NOMO-1 (cell line): ENCODE data around the gene ZFR2.

Source experiments
- DNase-seq, 2 experiments: peaks; one replicate each; lab custom pipeline; 2025; ENCODE audit not compliant: unreplicated experiment in 2 of 2; lab: John Stamatoyannopoulos, UW

ZFR2 gene

DNA sequence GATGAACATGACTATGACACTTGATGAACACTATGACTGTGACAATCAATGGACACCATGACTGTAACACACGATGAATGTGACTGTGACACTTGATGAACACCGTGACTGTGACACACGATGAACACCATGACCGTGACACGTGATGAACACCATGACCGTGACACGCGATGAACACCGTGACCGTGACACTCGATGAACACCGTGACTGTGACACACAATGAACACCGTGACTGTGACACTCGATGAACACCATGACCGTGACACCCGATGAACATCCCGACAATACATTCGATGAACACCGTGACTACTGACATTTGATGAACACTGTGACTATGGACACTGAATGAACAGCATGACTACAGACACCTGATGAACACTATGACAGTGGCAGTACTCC is 30.9 kb downstream of the ZFR2 start:
- DNase-seq, result no peak

DNA sequence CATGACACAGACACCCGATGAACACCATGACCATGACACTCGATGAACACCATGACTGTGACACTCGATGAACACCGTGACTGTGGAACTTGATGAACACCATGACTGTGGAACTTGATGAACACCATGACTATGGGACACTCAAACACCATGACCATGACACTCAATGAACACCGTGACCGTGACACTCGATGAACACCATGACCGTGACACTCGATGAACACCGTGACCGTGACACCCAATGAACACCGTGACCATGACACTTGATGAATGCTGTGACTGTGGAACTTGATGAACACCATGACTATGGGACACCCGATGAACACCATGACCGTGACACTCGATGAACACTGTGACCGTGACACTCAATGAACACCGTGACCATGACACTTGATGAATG is 31.5 kb downstream of the ZFR2 start:
- no peak for DNase-seq

DNA sequence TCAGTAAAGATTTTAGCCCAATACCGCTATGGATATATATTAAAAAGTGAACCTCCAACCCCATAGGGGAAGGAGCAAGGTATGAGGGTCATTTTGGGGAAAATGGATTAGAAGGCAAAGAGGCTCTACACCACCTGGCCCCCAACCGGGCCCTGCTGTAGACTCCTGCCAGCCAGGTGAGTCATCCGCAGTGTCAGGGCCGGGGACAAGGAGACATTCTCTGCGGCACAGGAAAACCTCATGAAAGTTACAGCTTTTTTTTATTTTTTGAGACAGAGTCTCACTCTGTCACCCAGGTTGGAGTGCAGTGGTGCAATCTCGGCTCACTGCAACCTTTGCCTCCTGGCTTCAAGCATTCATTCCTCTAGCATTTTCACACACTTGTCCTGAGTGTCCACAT is 32.0 kb downstream of the ZFR2 start:
- DNase-seq, result no peak

DNA sequence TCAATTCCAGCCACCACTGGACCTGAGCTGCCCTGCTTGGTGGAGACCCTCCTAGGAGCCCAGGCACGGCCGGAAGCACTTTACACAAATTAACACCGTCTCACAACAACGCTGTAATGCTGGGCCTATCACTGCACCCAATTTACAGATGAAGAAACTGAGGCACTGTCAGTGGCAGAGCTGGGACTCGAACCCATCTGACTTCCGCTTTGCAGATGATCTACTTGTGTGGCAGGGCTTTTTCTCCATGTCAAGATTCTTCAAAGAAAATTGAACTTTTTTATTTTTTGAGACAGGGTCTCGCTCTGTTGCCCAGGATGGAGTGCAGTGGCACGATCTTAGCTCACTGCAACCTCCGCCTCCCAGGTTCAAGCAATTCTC is 33.8 kb downstream of the ZFR2 start:
- DNase-seq, result no peak

DNA sequence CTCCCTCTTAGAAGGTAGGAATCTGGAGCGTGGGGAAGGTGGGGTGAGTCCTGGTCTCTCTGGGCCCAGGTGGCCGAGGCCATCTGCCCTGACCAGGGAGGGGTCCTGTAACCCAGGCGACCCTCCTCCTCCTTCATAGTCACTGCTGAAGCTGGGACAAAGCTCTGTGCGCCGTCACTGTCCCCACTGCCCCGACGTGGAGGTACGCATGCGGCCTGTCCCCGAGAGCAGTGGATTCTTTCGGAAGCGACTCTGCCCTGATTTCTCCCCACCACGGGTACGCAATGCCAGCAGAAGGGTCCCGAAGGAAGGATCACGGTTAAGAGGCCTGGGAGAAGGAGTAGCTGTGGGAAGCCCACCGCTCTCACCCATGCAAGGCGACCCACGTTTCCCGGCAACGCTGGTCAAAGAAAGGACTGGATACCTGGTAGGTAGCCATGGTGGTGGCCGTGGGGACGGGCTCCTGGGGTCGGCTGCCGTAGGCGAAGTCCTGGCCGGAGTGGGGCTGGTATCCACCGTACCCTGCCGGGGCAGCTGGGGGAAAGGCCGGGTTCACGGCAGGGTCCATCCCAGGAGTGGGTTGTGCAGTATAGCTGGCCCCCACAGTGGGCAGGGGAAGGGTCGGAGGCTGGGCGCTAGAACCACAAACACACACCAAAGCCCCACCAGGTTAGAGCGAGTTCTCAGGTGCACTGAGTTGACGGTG is 34.3 kb downstream of the ZFR2 start:
- DNase-seq, result no peak

DNA sequence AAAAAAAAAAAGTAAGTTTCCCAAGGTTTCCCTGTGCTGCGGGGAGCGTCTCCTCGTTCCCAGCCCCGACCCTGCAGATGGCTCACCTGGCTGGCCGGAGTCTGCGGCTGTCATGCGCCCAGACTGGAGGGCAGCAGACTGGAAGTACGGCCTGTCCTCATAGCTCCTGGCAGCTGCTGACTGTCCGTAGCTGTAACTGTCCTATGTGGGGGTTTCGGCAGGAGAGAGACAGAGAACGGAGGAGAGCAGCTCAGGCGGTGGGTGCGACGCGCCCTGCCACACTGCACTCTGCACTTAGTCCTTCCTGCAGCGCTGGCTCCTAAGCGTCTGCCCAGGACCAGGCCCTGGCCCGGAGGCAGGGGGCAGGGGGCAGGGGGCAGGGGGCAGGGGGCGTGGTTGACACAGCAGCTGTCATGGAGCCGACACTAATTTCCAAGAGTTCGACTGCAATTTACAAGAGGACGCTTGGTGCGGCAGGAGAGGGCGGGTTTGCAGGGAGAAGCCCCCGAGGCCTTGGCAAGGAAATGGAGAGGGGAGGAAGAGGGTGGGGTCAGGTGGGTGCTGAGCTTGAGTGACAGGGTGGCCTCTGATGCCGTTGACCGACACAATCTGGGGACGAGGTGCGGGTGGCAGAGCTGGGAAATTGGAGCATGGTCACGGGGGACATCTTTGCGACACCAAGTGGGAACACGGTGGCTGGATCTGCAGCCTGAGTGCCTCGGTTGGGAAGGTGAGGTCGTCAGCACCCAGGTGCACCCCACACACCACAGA is 35.1 kb downstream of the ZFR2 start:
- no peak for DNase-seq

DNA sequence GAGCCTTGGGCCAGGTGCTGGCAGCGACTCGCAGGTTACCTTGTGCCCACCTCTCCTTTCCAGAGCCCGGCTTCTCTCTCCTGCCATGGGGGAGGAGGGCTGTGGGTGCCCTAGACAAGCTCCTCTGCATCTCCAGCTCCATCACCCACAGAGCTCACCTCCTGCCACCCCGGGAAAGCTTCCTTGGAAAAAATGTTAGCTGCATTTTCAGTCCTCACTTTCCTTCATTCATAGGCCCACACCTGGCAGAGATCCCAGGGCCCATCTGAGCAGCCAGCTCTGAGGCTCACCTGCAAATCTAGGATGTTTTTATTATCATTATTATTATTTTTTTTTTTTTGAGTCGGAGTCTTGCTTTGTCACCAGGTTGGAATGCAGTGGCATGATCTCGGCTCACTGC is 36.8 kb downstream of the ZFR2 start:
- no peak for DNase-seq

DNA sequence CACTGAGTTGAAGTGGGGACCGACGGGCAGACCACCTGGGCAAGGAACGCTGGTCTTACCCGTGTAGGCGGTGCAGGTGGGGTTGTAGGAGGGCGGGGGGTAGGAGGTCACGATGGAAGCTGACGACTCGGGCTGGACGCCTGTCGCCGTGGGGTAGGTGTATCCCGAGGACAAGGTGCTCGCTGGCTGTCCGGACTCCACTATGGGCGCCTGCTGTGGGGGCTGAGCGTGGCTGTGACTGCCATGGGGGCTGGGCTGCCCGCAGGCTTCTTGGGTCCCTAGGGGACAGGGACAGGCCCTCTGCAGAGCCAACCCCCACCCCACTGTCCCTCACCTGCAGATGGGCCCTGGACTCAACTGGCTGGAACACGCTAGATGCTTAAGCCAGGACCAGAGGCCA is 37.2 kb downstream of the ZFR2 start:
- DNase-seq, result no peak

DNA sequence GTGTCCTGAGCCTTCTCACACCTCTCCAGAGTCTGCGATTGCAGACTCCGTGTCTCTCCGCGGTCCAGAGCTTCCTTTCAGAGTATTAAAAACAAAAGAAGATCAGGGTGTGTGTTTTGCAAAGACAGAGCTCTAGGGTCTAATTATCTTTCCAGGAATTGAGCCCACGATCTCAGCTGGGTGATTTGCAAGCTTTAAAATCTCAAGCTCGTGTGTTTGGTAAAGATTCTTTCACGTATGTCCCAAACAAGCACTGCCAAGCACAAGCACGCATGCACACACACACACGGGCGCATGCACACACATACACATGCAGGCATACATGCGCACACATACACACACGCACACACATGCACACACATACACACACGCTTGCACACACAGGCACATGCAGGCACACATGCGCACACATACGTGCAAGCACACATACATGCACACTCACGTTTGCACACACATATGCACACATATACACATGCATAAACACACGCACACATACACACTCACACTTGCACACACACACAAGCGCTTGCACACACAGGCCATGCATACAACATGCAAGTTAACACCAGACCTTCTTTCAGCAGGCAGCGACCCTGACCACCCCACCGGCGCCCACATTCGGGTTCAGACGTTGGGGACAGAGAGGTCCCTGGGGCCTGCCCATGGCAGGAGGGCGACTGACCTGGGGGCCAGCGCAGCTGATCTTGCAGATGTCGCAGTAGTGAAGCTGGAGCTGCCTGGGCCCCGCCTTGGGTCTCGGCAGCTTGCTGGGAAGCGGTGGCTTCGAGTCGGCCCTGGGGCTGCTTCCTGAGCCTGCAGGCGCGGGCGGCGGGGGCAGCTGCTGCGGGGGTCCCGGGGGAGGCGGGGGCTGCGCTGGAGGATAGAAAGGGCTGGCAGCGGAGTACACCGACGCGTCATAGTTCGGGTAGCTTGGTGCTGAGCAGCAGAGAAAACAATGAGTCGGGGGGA is 37.9 kb downstream of the ZFR2 start:
- DNase-seq, result no peak

DNA sequence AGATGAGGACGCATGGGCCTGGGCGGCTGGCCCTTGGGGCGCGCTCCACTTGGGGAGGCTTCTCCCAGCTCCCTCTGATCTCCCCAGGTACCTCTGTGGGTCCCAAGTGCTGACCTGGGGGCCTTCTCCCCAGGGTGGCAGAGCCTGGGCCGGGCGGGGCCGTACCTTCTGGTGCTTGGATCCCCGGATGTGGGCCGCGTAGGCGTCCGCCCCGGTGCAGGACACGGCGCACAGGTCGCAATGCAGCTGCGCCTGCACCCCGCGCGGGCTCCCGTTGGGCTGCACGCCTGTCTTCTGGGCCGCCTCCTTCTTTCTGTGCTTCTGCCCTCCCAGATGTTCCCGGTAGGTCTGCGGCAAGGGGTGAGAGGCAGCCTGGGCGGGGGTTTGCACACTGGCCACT is 41.5 kb downstream of the ZFR2 start:
- no peak for DNase-seq

DNA sequence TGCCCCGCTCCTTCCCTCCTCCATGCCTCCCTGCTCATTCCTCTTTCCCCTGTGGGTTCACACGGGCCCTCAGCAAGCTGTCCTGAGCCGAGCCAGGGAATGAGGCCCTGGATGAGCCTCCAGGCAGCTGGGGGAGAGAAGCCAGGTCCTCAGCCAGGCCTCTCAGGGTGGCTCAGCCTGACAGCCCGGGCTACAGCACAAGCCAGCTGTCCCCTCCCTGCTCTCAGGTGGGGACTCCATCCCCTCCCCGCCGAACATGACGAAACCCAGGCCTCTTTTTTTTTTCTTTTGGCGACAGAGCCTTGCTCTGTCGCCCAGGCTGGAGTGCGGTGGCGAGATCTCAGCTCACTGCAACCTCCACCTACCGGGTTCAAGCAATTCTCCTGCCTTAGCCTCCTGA is 42.7 kb downstream of the ZFR2 start:
- no peak for DNase-seq

DNA sequence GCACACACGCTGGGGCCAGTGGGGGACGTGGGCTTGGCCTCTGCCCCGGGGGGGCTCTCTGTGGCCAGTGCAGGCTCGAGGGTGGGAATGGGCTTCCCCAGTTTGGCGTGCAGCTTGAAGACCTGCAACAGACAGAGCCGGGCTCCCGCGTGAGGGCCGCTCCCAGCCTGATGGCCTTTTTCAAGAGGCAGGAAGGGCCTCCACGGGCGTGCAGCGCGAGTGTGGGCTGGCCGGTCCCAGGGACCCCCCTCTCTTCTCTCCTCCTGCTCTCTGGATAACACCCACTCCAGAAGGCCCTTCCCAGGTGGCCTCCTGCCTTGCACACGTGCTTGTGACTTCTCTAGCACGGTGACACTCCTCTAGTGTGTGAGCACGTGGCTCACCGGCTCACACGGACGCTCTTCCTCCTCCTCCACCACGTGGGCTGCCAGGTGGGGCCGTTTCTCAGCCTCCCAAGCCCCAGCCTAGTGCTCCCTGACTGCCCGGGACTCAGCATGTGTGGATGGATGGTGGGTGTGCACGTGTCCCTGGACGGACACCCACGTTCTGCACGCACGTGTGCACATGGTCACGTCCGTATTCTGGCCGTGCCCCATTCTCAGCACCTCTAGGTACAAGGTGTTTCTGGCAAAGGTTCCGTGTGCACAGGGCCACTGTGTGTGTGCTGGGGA is 43.4 kb downstream of the ZFR2 start:
- no peak for DNase-seq

DNA sequence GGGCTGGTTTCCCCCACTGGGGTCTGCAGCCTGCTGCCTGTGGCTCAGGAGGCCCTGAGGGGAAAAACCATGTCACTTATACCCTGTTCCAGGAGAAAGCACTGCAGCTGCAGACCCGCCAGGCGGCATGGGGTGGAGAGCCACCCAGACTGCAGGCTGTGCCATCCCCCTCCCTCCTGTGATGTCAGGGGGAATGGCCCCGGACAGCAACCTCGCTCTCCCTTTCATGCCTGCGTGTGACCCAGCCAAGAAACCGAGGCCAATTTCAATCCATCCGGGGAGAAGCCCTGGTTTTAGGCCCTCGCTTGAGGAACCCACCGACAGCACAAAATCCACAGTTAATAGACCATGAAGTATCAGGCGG is 45.5 kb downstream of the ZFR2 start:
- DNase-seq, result no peak

DNA sequence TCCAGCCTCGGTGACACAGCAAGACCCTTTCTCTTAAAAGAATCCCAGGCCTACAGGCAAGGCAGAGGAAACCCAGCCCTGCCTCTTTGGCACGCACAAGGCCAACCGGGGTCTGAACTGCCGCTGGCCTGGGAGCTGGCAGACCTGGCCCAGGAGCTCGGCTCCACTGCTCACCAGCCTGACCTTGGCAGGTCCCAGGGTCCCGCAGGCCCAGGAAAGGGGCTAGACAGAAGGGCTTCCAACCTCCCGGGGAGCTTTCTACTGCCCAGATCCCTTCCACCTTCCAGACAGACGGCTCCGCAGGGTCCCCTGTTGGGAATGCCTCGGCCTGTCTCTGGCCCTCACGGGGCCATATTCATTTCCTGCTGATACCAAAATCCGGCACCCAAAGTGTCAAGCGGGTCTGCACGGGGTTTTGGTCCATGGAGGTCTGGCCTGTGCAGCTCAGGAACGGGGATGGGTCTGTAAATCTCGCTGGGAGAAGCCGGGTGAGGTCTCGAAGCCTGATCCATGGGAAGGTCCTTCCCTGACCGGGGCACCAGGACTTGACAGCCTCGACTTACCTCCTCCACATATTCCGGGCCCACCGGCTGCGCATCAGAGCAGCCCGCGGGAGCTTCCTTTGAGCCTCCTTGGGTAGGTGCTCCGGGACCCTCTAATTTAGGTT is 46.0 kb downstream of the ZFR2 start:
- no peak for DNase-seq

DNA sequence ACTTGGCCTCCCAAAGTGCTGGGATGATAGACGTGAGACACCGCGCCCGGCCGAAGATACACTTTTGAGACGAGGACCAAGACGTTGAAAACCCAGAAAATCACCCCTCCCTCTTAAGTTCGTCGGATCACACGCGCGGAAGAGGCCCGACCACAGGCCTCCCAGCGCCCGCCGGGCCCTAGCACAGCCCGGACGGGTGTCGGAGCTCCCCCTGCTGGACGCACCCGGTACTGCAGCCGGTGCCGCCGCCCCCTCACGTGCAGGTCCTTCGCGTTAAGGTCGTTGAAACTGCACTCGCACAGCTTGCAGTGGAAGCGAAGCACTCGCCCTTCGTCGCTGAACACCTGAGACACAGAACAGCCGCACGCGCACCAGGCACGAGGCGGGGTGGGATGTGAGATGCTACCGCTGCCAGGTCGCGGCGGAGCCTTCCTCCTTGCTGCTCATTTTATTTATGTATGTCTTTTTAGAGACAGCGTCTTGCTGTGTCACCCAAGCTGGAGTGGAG is 46.9 kb downstream of the ZFR2 start:
- DNase-seq, result peak; percentile 57 to 79

DNA sequence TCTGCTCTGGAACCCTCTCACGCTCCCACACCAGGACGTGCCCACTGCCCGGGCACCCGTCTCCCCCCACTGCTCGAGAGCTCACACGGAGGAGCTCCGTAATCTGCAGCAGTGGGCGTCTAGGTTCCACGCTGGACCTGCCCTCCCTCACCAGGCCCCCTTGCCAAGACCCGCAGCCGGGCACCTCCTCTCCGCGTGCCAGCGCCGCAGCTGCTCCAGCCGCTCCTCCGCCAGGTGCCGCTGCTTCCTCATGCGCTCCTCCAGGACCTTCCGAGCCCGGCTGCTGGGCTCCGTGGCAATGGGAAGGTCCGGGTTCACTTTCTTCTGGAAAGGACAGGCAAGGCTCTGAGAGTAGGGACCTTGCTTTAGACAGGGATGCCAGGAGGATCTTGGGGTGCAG is 47.7 kb downstream of the ZFR2 start:
- no peak for DNase-seq

DNA sequence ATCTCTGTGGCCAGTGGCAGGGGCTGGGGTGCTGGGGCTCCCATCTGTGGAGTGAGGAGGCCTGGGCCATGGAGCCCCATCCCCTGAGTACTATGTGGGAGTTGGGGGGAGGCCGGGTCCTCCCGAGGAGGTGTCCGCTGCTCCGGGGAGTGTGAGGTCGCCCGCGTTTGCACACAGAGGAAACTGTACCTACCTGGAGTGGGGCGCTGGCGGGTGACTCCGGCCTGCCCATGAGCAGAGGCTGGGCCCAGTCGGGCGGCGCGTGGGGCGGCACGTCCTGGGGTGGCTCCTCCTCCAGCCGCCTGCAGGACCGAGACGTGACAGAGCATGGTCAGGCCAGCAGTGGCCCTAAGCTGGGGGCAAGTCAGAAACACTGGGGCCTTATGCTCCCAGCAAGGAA is 48.8 kb downstream of the ZFR2 start:
- DNase-seq, result no peak

DNA sequence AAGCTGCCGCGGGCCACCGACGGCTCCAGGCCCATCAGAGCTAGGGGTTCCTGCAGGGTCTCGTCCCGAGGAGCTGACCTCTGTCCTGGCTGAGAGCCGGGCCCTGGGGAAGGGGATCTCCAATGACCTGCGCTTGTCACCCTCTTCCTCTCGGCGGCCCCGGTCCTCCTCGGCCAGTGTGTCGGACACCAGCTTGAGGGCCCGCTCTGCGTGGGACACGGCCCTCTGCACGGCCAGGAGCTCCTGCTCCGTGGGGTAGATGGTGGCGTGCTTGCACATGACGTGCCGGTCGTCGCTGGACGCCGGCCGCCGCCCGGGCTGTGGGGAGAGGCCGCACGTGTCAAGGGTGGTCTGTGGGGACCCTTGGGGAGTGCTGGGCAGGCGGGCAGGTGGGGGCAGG is 49.9 kb downstream of the ZFR2 start:
- DNase-seq, result no peak

DNA sequence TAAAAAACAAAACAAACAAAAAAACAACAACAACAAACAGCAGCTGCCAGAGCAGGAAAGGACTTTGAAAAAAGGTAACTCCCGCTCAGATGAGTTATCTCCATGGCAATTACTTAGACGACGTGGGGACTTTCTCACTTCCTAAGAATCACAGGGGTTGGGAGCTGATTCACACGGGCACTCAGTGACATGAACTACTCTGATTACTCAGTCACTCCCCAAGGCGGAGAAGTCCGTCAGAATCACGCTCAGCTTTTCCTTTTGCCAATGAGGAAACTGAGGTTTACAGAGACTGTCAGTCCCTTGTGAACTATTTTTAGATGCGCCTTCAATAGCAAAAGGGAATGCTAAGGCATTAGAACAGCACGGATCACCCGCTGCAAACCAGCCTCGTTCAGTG is 50.4 kb downstream of the ZFR2 start:
- peak in 1 of 2 experiments; percentile 42 for DNase-seq

DNA sequence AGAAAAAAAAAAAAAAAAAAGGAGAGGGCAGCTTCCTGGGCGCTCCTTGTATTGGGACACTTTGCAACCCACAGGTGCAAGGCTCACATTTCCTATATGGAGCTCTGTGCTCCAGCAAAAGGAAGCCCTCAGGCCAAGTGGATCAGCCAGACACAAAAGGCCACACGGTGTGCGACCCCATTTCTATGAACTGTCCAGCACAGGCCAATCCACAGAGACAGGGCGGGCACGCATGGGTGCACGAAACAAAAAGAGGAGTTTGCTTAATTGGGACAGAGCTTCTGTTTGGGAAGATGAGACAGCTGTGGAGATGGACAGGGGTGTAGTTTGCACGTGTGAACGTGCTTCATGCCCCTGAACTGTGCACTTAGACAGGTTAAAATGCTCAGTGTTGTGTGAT is 51.1 kb downstream of the ZFR2 start:
- DNase-seq, result no peak
